Activated naive CD4-positive, alpha-beta T cell treated with anti-CD3 and anti-CD28 coated beads, Interleukin-2, amount 50 U/mL, for 72 hours (primary cell): ENCODE results near the gene LRP1-AS. TPM values are rescaled to one million over a fixed set of nuclear protein-coding genes. Genes with fewer than 3 reads are reported as not detected.

Experiments used
- ATAC-seq, 2 donors: fragments of 150-1000 bp; cut with Tn5 transposase; 2 replicates each; pipeline ENCODE4 v1.10.0; 2021; ENCODE audit warnings: mild to moderate bottlenecking in 2 of 2, moderate library complexity in 2 of 2
- DNase-seq, 2 donors: peaks; one replicate each; pipeline ENCODE4 v3.0.0; 2021 to 2022; ENCODE audit warnings: low spot score in 2 of 2
- H3K27ac Mint-ChIP-seq, 2 donors: one replicate each; pipeline ENCODE4 v1.8.0; 2022; ENCODE audit warnings: mild to moderate bottlenecking in 2 of 2, mixed read lengths in 2 of 2
- H3K36me3 Mint-ChIP-seq, 2 donors: one replicate each; pipeline ENCODE4 v1.8.0; 2022; ENCODE audit warnings: mixed read lengths in 2 of 2
- H3K9me3 Mint-ChIP-seq, 2 donors: one replicate each; pipeline ENCODE4 v1.8.0; 2022; ENCODE audit warnings: mixed read lengths in 2 of 2
- total RNA-seq, 2 donors: library from RNA; stranded (reverse); gene quantifications; one replicate each; pipeline ENCODE4 v1.2.3, GENCODE V29; 2022

Gene LRP1-AS
- total RNA-seq, 2 donors from 2014 or later: not detected

- Mint-ChIP-seq H3K36me3 (no peaks in the 10 kb centered on the region), H3K9me3 (no peaks in the 10 kb centered on the region), H3K27ac (no peak overlapping the region)
- no peak for DNase-seq
- ATAC-seq: no peak
Observed at GRCh38 chr12:57183939-57184725, 36.7 kb upstream of the LRP1-AS start.

- no peak overlapping the region for H3K27ac Mint-ChIP-seq
- H3K36me3 Mint-ChIP-seq: no peaks in the 10 kb centered on the region
- no peaks in the 10 kb centered on the region for H3K9me3 Mint-ChIP-seq
- ATAC-seq (peak; percentile 94 to 97), DNase-seq (peak; percentile 75 to 87)
Observed at GRCh38 chr12:57182918-57183575, 35.6 kb upstream of the LRP1-AS start.

DNA sequence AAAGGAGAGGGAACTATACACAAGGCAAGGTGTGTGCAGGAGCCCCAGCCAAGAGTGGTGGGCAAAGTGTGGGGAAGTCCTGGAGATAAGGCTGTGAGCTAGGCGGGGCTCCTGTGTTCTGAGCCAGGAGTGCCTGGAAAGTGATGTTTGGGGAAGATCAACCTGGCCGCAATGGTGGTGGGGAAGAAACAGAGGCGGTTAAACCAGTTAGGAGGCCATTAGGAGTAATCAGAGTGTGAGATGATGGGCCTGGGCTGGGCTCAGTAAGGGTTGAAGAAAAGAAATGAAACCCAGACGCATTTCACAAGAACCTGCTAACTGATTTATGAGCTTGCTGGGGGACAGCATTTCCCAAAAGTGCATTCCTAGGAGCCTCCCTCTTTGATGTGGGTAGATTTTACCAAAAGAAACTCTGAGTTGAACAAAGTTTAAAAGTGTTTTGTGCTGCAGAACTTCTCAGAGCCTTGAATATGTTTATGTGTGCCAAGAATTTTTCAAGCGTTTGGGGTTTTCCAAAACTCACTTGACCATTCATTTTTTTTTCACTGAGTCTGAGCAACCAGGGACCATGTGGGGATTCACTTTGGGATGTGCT is 34.2 kb upstream of the LRP1-AS start:
- no peak for DNase-seq
- no peak for ATAC-seq
- Mint-ChIP-seq H3K36me3 (no peaks in the 10 kb centered on the region), H3K9me3 (no peaks in the 10 kb centered on the region), H3K27ac (no peak overlapping the region)

- DNase-seq: no peak
- Mint-ChIP-seq H3K9me3 (no peaks in the 10 kb centered on the region), H3K36me3 (no peaks in the 10 kb centered on the region), H3K27ac (no peak overlapping the region)
- ATAC-seq: no peak
Observed at GRCh38 chr12:57181072-57181471, 33.7 kb upstream of the LRP1-AS start.

- DNase-seq (no peak), ATAC-seq (no peak)
- no peaks in the 10 kb centered on the region for H3K36me3 Mint-ChIP-seq
- H3K9me3 Mint-ChIP-seq: no peaks in the 10 kb centered on the region
- no peak overlapping the region for H3K27ac Mint-ChIP-seq
Observed at GRCh38 chr12:57180321-57180989, 33.0 kb upstream of the LRP1-AS start.

GRCh38 chr12:57179331-57180086 is 32.1 kb upstream of the LRP1-AS start:
- no peaks in the 10 kb centered on the region for H3K9me3 Mint-ChIP-seq
- DNase-seq (no peak), ATAC-seq (no peak)
- H3K27ac Mint-ChIP-seq: no peak overlapping the region
- H3K36me3 Mint-ChIP-seq: no peaks in the 10 kb centered on the region

- peak overlapping the region in 1 of 2 donors; percentile 93 for H3K27ac Mint-ChIP-seq
- no peaks in the 10 kb centered on the region for H3K9me3 Mint-ChIP-seq
- ATAC-seq (no peak), DNase-seq (no peak)
- H3K36me3 Mint-ChIP-seq: no peaks in the 10 kb centered on the region
Observed at GRCh38 chr12:57178213-57178612, 30.8 kb upstream of the LRP1-AS start.

- Mint-ChIP-seq H3K36me3 (no peaks in the 10 kb centered on the region), H3K27ac (no peak overlapping the region), H3K9me3 (no peaks in the 10 kb centered on the region)
- no peak for ATAC-seq
- DNase-seq: no peak
Observed at GRCh38 chr12:57177354-57177753, 29.9 kb upstream of the LRP1-AS start.

DNA sequence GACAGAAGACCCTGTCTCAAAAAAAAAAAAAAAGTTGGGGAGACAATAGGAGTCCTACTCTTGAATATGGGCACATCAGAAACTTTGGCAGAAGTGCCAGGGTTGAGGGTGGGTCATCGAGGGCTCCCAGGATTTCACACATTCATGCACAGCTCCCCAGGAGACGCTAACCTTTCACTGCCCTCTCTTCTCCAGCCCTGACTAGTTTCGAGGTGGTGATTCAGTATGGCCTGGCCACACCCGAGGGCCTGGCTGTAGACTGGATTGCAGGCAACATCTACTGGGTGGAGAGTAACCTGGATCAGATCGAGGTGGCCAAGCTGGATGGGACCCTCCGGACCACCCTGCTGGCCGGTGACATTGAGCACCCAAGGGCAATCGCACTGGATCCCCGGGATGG is 29.4 kb upstream of the LRP1-AS start:
- Mint-ChIP-seq H3K36me3 (no peaks in the 10 kb centered on the region), H3K9me3 (no peaks in the 10 kb centered on the region), H3K27ac (no peak overlapping the region)
- DNase-seq: no peak
- no peak for ATAC-seq

- H3K27ac Mint-ChIP-seq: no peak overlapping the region
- no peaks in the 10 kb centered on the region for H3K36me3 Mint-ChIP-seq
- no peaks in the 10 kb centered on the region for H3K9me3 Mint-ChIP-seq
- no peak for ATAC-seq
- DNase-seq: no peak
Observed at GRCh38 chr12:57176139-57176477, 28.7 kb upstream of the LRP1-AS start.

DNA sequence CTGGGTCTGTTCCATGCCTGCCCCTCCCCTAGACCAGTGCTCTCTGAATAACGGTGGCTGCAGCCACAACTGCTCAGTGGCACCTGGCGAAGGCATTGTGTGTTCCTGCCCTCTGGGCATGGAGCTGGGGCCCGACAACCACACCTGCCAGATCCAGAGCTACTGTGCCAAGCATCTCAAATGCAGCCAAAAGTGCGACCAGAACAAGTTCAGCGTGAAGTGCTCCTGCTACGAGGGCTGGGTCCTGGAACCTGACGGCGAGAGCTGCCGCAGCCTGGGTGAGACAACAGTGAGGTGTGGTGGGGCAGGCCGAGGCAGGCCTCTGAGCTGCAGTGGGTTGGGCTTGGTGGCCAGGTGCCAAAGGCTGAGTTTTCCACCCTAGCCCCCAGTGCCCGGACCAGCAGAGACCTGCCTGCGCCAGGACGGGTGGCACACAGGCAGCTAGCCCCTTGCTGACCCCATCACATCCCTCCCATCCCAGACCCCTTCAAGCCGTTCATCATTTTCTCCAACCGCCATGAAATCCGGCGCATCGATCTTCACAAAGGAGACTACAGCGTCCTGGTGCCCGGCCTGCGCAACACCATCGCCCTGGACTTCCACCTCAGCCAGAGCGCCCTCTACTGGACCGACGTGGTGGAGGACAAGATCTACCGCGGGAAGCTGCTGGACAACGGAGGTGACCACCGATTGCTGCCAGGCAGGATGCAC is 28.2 kb upstream of the LRP1-AS start:
- peak in 1 of 2 donors; percentile 53 for ATAC-seq
- peak in 1 of 2 donors; percentile 74 for DNase-seq
- H3K36me3 Mint-ChIP-seq: no peaks in the 10 kb centered on the region
- H3K9me3 Mint-ChIP-seq: no peaks in the 10 kb centered on the region
- no peak overlapping the region for H3K27ac Mint-ChIP-seq

GRCh38 chr12:57173683-57174082 is 26.3 kb upstream of the LRP1-AS start:
- H3K36me3 Mint-ChIP-seq: no peaks in the 10 kb centered on the region
- no peak overlapping the region for H3K27ac Mint-ChIP-seq
- no peak for DNase-seq
- no peak for ATAC-seq
- H3K9me3 Mint-ChIP-seq: no peaks in the 10 kb centered on the region

- peak; percentile 53 to 70 for ATAC-seq
- Mint-ChIP-seq H3K27ac (peak overlapping the region in 1 of 2 donors; percentile 88), H3K36me3 (no peaks in the 10 kb centered on the region), H3K9me3 (no peaks in the 10 kb centered on the region)
- DNase-seq: peak in 1 of 2 donors; percentile 23
Observed at GRCh38 chr12:57173089-57173488, 25.7 kb upstream of the LRP1-AS start.

GRCh38 chr12:57171668-57172067 is 24.2 kb upstream of the LRP1-AS start:
- Mint-ChIP-seq H3K36me3 (no peaks in the 10 kb centered on the region), H3K9me3 (no peaks in the 10 kb centered on the region), H3K27ac (no peak overlapping the region)

GRCh38 chr12:57170927-57171326 is 23.5 kb upstream of the LRP1-AS start:
- ATAC-seq: no peak
- no peaks in the 10 kb centered on the region for H3K9me3 Mint-ChIP-seq

More at GRCh38 chr12:57171668-57172067, 24.2 kb upstream of the LRP1-AS start:
- no peak for DNase-seq
- ATAC-seq: no peak

GRCh38 chr12:57170408-57170807 is 23.0 kb upstream of the LRP1-AS start:
- H3K27ac Mint-ChIP-seq: no peak overlapping the region
- DNase-seq (no peak), ATAC-seq (no peak)
- H3K36me3 Mint-ChIP-seq: no peaks in the 10 kb centered on the region
- H3K9me3 Mint-ChIP-seq: no peaks in the 10 kb centered on the region

More at GRCh38 chr12:57170927-57171326, 23.5 kb upstream of the LRP1-AS start:
- Mint-ChIP-seq H3K27ac (no peak overlapping the region), H3K36me3 (no peaks in the 10 kb centered on the region)
- DNase-seq: no peak
